Measurements from ENCODE around the gene SSUH2.
A peak's percentile ranks its signal among the peaks of the same experiment; 100 is the strongest.
"Not testable (repeated sequence)": the region's sequence is repeated elsewhere in the genome, so short reads cannot be mapped to it uniquely, and the experiment has no call there.

The SSUH2 gene

GRCh38 chr3:8644748-8645390 lies at the start of gene SSUH2:
Gene SSUH2, minus strand, starts transcription at chr3:8644798. Its CDS starts 40 bp downstream, at chr3:8644758.
- DNase-seq, result no peak

GRCh38 chr3:8691295-8691694 lies 46.7 kb upstream of the SSUH2 start:
- DNase-seq, result not testable (repeated sequence)

GRCh38 chr3:8684992-8685391 lies 40.4 kb upstream of the SSUH2 start:
- not testable (repeated sequence) for DNase-seq

GRCh38 chr3:8682850-8683574 lies 38.4 kb upstream of the SSUH2 start:
- peak; percentile 66 for DNase-seq

GRCh38 chr3:8681881-8682538 lies 37.4 kb upstream of the SSUH2 start:
- DNase-seq, result not testable (repeated sequence)

- DNase-seq, result no peak
These were observed 36.8 kb upstream of the SSUH2 start for GRCh38 chr3:8681349-8681748.

GRCh38 chr3:8679817-8680553 lies 35.4 kb upstream of the SSUH2 start:
- not testable (repeated sequence) for DNase-seq

- DNase-seq, result no peak
These were observed 34.2 kb upstream of the SSUH2 start for GRCh38 chr3:8678751-8679150.

GRCh38 chr3:8677258-8677657 lies 32.7 kb upstream of the SSUH2 start:
- DNase-seq, result not testable (repeated sequence)

- DNase-seq, result not testable (repeated sequence)
These were observed 31.0 kb upstream of the SSUH2 start for GRCh38 chr3:8675591-8675990.

- no peak for DNase-seq
These were observed 28.6 kb upstream of the SSUH2 start for GRCh38 chr3:8673083-8673737.

- no peak for DNase-seq
These were observed 24.4 kb upstream of the SSUH2 start for GRCh38 chr3:8669019-8669418.

- DNase-seq, result no peak
These were observed 23.6 kb upstream of the SSUH2 start for GRCh38 chr3:8668216-8668615.

- no peak for DNase-seq
These were observed 23.0 kb upstream of the SSUH2 start for GRCh38 chr3:8667463-8668091.

GRCh38 chr3:8665407-8665896 lies 20.9 kb upstream of the SSUH2 start:
- DNase-seq, result no peak

GRCh38 chr3:8663177-8664061 lies 18.8 kb upstream of the SSUH2 start:
- peak; percentile 74 for DNase-seq

GRCh38 chr3:8662594-8662993 lies 18.0 kb upstream of the SSUH2 start:
- DNase-seq, result no peak

GRCh38 chr3:8660175-8661118 lies 15.8 kb upstream of the SSUH2 start:
- no peak for DNase-seq

- no peak for DNase-seq
These were observed 14.6 kb upstream of the SSUH2 start for GRCh38 chr3:8659242-8659641.
